Measurements from ENCODE around the gene ARNT2.

The ARNT2 gene

DNA sequence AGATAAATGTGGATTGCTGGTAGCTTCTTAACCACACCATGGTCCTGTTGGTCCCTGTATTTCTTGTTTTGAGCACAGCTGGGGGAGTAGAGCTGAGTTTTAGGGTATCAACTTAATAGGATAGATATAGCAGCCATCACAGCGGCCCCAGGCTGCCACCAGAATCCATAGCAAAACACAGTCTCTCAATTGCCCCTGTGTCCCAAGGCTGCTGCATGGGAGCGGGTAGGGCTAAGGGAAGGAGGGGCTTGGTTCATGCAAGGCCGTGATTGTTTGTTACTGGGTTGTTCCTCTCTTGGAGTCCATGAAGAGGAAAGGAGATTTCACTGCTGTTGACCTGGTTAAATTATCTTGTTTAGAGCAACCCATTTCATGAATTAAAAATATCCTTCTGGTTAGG, 22.1 kb downstream of the ARNT2 start:
- TF ChIP-seq ZNF70 (CRISPR knock-in tag; IDR thresholded peaks at IDR 0.05): no peak
- ATAC-seq: no peak

DNA sequence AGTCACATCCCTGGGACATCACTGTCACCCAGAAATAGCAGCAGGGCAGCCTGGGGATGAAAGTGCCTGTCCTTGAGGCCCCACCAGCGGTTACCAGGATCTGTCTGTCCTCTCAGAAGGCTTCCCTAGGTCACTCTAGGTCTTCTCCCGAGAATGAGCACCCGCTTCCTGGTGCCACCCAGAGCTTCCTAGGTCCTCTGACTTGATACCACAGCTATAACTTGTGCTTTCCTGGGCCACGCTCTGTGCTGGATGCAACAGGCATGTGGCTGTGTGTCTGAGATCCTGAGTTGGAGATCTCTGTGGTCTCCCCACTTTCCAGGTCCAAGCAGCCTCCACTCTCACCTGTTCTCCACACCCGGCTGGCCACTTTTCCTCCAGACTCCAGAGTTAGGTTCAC, 25.8 kb downstream of the ARNT2 start:
- TF ChIP-seq POU6F1 (CRISPR knock-in tag; IDR thresholded peaks at IDR 0.05; ENCODE audit: borderline replicate concordance, low read depth) (no peak), TCF4 (CRISPR knock-in tag; IDR thresholded peaks at IDR 0.05; ENCODE audit: borderline replicate concordance) (no peak), ZNF565 (CRISPR knock-in tag; conservative IDR thresholded peaks at IDR 0.05; ENCODE audit: low read depth) (no peak)
- no peak for ATAC-seq

DNA sequence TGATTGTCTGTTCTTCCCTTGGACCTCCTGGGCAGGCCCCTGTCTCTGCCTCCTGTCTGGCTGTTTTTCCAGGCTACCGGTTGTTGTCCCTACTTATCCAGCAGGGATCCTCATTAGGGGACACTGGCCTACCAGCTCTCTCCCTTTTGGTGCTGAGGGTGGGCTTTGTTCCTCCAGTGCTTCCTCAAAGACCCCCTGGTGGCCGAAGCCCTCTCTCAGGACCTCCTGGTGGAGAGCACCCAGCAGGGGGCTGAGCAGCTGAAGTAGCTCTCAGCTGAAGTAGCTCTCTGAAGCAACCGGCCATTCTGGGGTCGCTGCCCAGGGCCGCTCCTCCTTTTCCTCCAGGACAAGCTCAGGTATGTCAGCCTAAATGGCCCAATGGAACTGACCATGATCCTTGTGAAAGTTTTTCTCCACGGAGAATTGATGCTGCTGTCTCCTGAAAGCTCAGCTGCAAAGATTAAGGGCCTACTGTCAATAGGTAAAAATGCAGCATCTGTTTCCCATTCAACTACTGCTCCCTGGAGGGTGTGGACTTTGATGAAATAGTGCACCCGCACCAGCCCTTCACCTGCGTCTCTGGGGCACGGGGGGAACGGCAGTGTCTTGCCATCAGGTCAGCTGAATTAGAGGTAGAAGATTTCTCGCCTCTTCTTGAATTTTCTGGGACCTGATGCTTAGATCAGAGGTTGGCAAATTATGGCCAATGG, 27.6 kb downstream of the ARNT2 start:
- ATAC-seq: no peak

DNA sequence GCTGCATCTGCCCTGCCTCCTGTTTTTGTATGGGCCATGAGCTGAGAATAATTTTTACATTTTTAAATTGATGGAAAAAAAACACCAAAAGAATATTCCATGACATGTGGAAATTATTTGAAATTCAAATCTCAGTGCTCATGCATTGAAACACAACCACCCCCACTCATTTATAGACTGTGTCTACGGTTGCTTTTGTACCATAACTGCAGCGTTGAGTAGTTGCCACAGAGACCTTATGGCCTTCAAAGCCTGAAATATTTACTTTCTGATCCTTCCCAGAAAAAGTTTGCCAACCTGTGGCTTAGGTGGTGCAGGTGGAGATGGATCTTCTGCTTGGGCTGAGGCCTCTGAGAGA, 28.1 kb downstream of the ARNT2 start:
- ATAC-seq: no peak
- no peak for TF ChIP-seq BACH2 (CRISPR knock-in tag; IDR thresholded peaks at IDR 0.05; ENCODE audit: borderline replicate concordance)
- no peak for TF ChIP-seq POU6F1 (CRISPR knock-in tag; IDR thresholded peaks at IDR 0.05; ENCODE audit: borderline replicate concordance, low read depth)
- TF ChIP-seq ZNF8 (CRISPR knock-in tag; IDR thresholded peaks at IDR 0.05): no peak
- no peak for TF ChIP-seq ESRRG (CRISPR knock-in tag; IDR thresholded peaks at IDR 0.05)
- TF ChIP-seq, protein P1, sequence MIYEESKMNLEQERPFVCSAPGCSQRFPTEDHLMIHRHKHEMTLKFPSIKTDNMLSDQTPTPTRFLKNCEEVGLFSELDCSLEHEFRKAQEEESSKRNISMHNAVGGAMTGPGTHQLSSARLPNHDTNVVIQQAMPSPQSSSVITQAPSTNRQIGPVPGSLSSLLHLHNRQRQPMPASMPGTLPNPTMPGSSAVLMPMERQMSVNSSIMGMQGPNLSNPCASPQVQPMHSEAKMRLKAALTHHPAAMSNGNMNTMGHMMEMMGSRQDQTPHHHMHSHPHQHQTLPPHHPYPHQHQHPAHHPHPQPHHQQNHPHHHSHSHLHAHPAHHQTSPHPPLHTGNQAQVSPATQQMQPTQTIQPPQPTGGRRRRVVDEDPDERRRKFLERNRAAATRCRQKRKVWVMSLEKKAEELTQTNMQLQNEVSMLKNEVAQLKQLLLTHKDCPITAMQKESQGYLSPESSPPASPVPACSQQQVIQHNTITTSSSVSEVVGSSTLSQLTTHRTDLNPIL (CRISPR knock-in tag; IDR thresholded peaks at IDR 0.05; ENCODE audit: low read depth): no peak
- TF ChIP-seq PATZ1 (CRISPR knock-in tag; IDR thresholded peaks at IDR 0.05; ENCODE audit: borderline replicate concordance): no peak

More for the DNA sequence above, 27.6 kb downstream of the ARNT2 start:
- TF ChIP-seq, protein P2, sequence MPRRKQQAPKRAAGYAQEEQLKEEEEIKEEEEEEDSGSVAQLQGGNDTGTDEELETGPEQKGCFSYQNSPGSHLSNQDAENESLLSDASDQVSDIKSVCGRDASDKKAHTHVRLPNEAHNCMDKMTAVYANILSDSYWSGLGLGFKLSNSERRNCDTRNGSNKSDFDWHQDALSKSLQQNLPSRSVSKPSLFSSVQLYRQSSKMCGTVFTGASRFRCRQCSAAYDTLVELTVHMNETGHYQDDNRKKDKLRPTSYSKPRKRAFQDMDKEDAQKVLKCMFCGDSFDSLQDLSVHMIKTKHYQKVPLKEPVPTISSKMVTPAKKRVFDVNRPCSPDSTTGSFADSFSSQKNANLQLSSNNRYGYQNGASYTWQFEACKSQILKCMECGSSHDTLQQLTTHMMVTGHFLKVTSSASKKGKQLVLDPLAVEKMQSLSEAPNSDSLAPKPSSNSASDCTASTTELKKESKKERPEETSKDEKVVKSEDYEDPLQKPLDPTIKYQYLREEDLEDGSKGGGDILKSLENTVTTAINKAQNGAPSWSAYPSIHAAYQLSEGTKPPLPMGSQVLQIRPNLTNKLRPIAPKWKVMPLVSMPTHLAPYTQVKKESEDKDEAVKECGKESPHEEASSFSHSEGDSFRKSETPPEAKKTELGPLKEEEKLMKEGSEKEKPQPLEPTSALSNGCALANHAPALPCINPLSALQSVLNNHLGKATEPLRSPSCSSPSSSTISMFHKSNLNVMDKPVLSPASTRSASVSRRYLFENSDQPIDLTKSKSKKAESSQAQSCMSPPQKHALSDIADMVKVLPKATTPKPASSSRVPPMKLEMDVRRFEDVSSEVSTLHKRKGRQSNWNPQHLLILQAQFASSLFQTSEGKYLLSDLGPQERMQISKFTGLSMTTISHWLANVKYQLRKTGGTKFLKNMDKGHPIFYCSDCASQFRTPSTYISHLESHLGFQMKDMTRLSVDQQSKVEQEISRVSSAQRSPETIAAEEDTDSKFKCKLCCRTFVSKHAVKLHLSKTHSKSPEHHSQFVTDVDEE (CRISPR knock-in tag; IDR thresholded peaks at IDR 0.05): no peak
- TF ChIP-seq CSDC2 (CRISPR knock-in tag; IDR thresholded peaks at IDR 0.05) (no peak), SNAI2 (CRISPR knock-in tag; IDR thresholded peaks at IDR 0.05) (no peak), PATZ1 (CRISPR knock-in tag; IDR thresholded peaks at IDR 0.05; ENCODE audit: borderline replicate concordance) (no peak), TCF4 (CRISPR knock-in tag; IDR thresholded peaks at IDR 0.05; ENCODE audit: borderline replicate concordance) (no peak), OSR1 (CRISPR knock-in tag; IDR thresholded peaks at IDR 0.05) (no peak), ZFP30 (CRISPR knock-in tag; IDR thresholded peaks at IDR 0.05) (no peak), ZNF8 (CRISPR knock-in tag; IDR thresholded peaks at IDR 0.05) (no peak), ZFP3 (CRISPR knock-in tag; IDR thresholded peaks at IDR 0.05) (no peak), ARNTL (CRISPR knock-in tag; IDR thresholded peaks at IDR 0.05; ENCODE audit: borderline replicate concordance, low read depth) (no peak), POU6F1 (CRISPR knock-in tag; IDR thresholded peaks at IDR 0.05; ENCODE audit: borderline replicate concordance, low read depth) (no peak), GLIS3 (CRISPR knock-in tag; IDR thresholded peaks at IDR 0.05) (no peak)
